Kidney epithelial cell (primary cell): Measurements from ENCODE around the gene COMMD7. TPM values are rescaled to one million over a fixed set of nuclear protein-coding genes. Genes with fewer than 3 reads are reported as not detected.

Source experiments
- DNase-seq: peaks from one replicate; pipeline ENCODE4 v3.0.0-alpha.2; 2010; ENCODE audit warnings: low read depth
- H3K27me3 ChIP-seq: 2 replicates; pipeline ENCODE4 v1.6.0; 2011; ENCODE audit warnings: low read length; ENCODE audit not compliant: control insufficient read depth, insufficient read depth
- H3K36me3 ChIP-seq: 2 replicates; pipeline ENCODE4 v1.5.1; 2011; ENCODE audit warnings: low read length; ENCODE audit not compliant: control insufficient read depth, insufficient read depth
- H3K4me3 ChIP-seq: 2 replicates; pipeline ENCODE4 v1.5.1; 2011; ENCODE audit warnings: low read depth, mild to moderate bottlenecking, control low read depth, low read length
- total RNA-seq: library from RNA; depleted of rRNA; stranded (reverse); fragments of >200 nt; gene quantifications from 2 replicates; pipeline ENCODE4 v1.2.3, GENCODE V29; 2015
- TF ChIP-seq, protein P1 (sequence below): IDR thresholded peaks from 2 replicates; pipeline ENCODE4 v1.5.1; 2011; ENCODE audit warnings: mild to moderate bottlenecking, moderate library complexity, low read length, control low read depth, inconsistent platforms; ENCODE audit not compliant: insufficient read depth, poor library complexity, severe bottlenecking

The COMMD7 gene
- total RNA-seq, 1 donor from 2014 or later = 52.1 TPM

DNA sequence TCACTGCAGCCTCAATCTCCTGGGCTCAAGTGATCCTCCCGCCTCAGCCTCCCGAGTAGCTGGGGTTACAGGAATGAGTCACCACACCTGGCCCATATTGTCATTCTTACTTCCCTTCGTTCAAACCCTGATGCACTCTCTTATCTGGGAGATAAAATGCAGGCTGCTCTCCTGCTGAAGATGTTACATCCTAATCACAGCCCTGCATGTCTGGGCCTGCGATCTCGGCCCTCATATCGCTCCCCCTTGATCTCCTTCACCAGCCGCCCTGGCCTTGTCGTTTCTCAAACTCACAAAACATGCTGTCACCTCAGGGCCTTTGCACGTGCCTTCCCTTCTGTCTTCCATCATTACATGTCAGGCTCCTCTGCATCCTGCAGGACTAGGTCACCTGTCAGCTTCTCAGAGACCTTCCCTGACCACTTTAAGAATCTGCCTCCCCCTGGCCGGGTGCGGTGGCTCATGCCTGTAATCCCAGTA lies 60.7 kb downstream of the COMMD7 start:
- no peaks in the 10 kb centered on the region for H3K27me3 ChIP-seq
- TF ChIP-seq, protein P1, sequence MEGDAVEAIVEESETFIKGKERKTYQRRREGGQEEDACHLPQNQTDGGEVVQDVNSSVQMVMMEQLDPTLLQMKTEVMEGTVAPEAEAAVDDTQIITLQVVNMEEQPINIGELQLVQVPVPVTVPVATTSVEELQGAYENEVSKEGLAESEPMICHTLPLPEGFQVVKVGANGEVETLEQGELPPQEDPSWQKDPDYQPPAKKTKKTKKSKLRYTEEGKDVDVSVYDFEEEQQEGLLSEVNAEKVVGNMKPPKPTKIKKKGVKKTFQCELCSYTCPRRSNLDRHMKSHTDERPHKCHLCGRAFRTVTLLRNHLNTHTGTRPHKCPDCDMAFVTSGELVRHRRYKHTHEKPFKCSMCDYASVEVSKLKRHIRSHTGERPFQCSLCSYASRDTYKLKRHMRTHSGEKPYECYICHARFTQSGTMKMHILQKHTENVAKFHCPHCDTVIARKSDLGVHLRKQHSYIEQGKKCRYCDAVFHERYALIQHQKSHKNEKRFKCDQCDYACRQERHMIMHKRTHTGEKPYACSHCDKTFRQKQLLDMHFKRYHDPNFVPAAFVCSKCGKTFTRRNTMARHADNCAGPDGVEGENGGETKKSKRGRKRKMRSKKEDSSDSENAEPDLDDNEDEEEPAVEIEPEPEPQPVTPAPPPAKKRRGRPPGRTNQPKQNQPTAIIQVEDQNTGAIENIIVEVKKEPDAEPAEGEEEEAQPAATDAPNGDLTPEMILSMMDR = no peak
- no peaks in the 10 kb centered on the region for H3K36me3 ChIP-seq
- no peak for DNase-seq
- no peak overlapping the region for H3K4me3 ChIP-seq

DNA sequence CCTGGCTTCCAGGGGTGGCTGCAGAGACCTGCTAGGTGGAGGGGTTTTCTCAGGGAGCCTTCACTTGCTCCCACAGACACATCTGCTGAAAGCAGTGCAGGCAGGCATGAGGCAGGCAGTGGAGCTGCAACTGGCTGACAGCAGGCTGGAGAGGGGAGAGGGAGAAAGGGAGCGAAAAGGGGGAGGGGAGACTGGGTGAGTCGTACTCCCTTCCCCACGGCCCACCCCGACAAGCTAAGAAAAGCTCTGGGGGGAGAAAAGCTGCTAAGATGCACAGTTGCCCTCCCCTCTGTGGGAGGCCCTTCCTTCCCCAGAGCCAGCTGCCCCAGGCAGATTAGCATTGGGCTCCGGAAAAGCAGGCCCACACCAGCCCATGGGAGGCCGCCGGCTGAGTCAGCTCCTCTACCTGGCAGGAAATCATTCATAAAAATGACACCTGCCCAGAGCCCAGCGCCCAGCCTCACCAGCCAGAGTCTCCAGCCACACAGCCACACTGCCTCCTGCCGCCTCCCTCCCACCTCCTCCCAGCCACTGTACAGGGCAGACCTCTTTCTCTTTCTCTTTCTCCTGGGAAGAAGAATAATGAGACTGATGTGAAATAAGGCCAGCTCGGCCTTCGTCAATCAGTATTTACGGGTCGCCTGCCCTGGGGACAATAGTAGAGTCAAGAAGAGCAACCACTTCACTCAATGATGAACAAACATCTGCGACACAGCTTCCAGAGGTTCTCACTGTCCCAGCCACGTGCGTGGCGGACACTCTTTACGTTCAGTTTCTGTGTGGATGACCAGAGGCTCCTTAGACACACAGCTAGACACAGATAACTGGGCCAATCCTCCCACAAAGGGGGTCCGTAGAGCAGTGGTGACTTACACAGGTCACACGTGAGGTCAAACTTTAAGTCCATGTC lies 61.8 kb downstream of the COMMD7 start:
- DNase-seq = peak; percentile 32
- TF ChIP-seq, protein P1 = no peak
- Histone ChIP-seq H3K36me3 (no peaks in the 10 kb centered on the region), H3K4me3 (no peak overlapping the region), H3K27me3 (no peaks in the 10 kb centered on the region)

GRCh38 chr20:32680544-32681174 lies 62.6 kb downstream of the COMMD7 start:
- DNase-seq = no peak
- TF ChIP-seq, protein P1 = no peak
- Histone ChIP-seq H3K27me3 (no peaks in the 10 kb centered on the region), H3K4me3 (no peak overlapping the region), H3K36me3 (no peaks in the 10 kb centered on the region)

- DNase-seq = no peak
- Histone ChIP-seq H3K4me3 (no peak overlapping the region), H3K27me3 (no peaks in the 10 kb centered on the region), H3K36me3 (no peaks in the 10 kb centered on the region)
- TF ChIP-seq, protein P1 = no peak
Observed at GRCh38 chr20:32678948-32679347, 64.3 kb downstream of the COMMD7 start.

DNA sequence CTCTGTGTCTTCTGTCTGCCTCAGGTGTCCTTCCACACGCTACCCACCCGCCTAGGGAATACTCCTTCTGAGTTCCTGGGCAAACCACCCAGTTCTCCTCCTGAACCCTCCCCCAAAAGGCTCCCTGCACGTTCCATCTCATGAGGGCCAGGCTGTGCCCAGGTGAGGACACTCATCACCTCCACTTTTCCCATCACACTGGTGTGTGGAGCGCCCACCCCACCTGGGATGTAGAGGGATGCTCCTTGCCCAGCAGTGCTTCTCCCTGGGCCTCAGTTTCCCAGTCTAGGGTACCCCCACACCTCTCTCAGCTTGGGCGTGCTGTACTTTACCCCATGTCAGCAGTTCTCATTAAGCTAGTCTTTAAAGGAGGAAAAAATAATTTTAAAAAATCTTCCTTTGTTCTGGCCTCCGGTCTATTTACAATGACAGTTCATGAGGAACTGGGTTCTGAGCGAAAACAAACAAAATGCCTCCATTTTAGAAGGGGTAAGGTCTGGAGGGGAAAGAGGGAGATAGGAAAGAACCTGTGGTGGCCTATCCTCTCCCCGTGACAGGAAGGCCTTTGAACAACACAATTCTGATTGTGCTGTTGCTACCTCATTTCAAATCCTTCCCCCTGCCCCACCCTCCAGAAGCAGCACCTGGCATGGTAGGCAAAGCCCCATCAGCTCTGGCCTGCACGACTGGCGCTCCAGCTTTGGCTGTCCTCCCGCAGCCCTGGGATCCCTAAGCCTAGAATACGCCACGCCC lies 67.9 kb downstream of the COMMD7 start:
- Histone ChIP-seq H3K4me3 (no peak overlapping the region), H3K36me3 (no peaks in the 10 kb centered on the region), H3K27me3 (no peaks in the 10 kb centered on the region)
- TF ChIP-seq, protein P1 = no peak
- DNase-seq = no peak
